ENCODE results near the gene PHF13. TPM values are rescaled to one million over a fixed set of nuclear protein-coding genes. Genes with fewer than 3 reads are reported as not detected.
"Not testable (repeated sequence)": the region's sequence is repeated elsewhere in the genome, so short reads cannot be mapped to it uniquely, and the experiment has no call there.

Gene PHF13
- total RNA-seq, 1 experiment from 2014 or later: 37.8 TPM

GRCh38 chr1:6597777-6598131 lies 15.8 kb upstream of the PHF13 start:
- intact Hi-C loops (cut with micrococcal nuclease; ENCODE audit: unreplicated experiment): no loop called here
- no peaks in the 10 kb centered on the region for H3K9me3 ChIP-seq (ENCODE audit: low read depth, low read length, poor library complexity, severe bottlenecking)
- H3K4me3 ChIP-seq (ENCODE audit: low read depth, low read length, poor library complexity, severe bottlenecking): no peak overlapping the region
- H3K36me3 ChIP-seq (ENCODE audit: insufficient read depth, low read length, poor library complexity, severe bottlenecking): peaks cover 56% of the 10 kb centered on the region
- no TSS peak for BruUV-seq (replicated peaks)
- ChIA-PET CTCF (no interaction called here), POLR2A (ENCODE audit: low non-redundant PET) (no interaction called here)
- no peaks in the 10 kb centered on the region for H3K27me3 ChIP-seq (replicated peaks; ENCODE audit: insufficient read depth, low read depth, low read length, poor library complexity)
- no peak for DNase-seq (ENCODE audit: low spot score)
- no peak overlapping the region for H3K27ac ChIP-seq (ENCODE audit: low read depth, low read length, poor library complexity, severe bottlenecking)
- H3K4me1 ChIP-seq (ENCODE audit: insufficient read depth, low read length, poor library complexity, severe bottlenecking): no peaks in the 10 kb centered on the region
- TF ChIP-seq EZH2 (IDR thresholded peaks at IDR 0.05; ENCODE audit: borderline replicate concordance, low read depth, low read length, poor library complexity, severe bottlenecking) (no peak), CTCF (conservative IDR thresholded peaks at IDR 0.05; ENCODE audit: low read depth, low read length) (no peak)

GRCh38 chr1:6599141-6599975 lies 14.2 kb upstream of the PHF13 start:
- no peaks in the 10 kb centered on the region for H3K9me3 ChIP-seq (ENCODE audit: low read depth, low read length, poor library complexity, severe bottlenecking)
- ChIA-PET CTCF (no interaction called here), POLR2A (ENCODE audit: low non-redundant PET) (no interaction called here)
- no TSS peak for BruUV-seq (replicated peaks)
- H3K27ac ChIP-seq (ENCODE audit: low read depth, low read length, poor library complexity, severe bottlenecking): no peak overlapping the region
- peaks cover 11% of the 10 kb centered on the region for H3K4me1 ChIP-seq (ENCODE audit: insufficient read depth, low read length, poor library complexity, severe bottlenecking)
- no peaks in the 10 kb centered on the region for H3K27me3 ChIP-seq (replicated peaks; ENCODE audit: insufficient read depth, low read depth, low read length, poor library complexity)
- no peak for DNase-seq (ENCODE audit: low spot score)
- intact Hi-C loops (cut with micrococcal nuclease; ENCODE audit: unreplicated experiment): no loop called here
- TF ChIP-seq CTCF (conservative IDR thresholded peaks at IDR 0.05; ENCODE audit: low read depth, low read length): no peak
- TF ChIP-seq EZH2 (IDR thresholded peaks at IDR 0.05; ENCODE audit: borderline replicate concordance, low read depth, low read length, poor library complexity, severe bottlenecking): no peak
- H3K4me3 ChIP-seq (ENCODE audit: low read depth, low read length, poor library complexity, severe bottlenecking): no peak overlapping the region
- H3K36me3 ChIP-seq (ENCODE audit: insufficient read depth, low read length, poor library complexity, severe bottlenecking): peaks cover 43% of the 10 kb centered on the region

- Histone ChIP-seq H3K4me3 (ENCODE audit: low read depth, low read length, poor library complexity, severe bottlenecking) (peak overlapping the region; percentile 89), H3K27ac (ENCODE audit: low read depth, low read length, poor library complexity, severe bottlenecking) (peak overlapping the region; percentile 75), H3K4me1 (ENCODE audit: insufficient read depth, low read length, poor library complexity, severe bottlenecking) (peaks cover 11% of the 10 kb centered on the region), H3K36me3 (ENCODE audit: insufficient read depth, low read length, poor library complexity, severe bottlenecking) (peaks cover 41% of the 10 kb centered on the region)
- DNase-seq (ENCODE audit: low spot score); CTCF ChIA-PET; intact Hi-C loops (cut with micrococcal nuclease; ENCODE audit: unreplicated experiment); H3K9me3 ChIP-seq (ENCODE audit: low read depth, low read length, poor library complexity, severe bottlenecking); BruUV-seq (replicated peaks); POLR2A ChIA-PET (ENCODE audit: low non-redundant PET); H3K27me3 ChIP-seq (replicated peaks; ENCODE audit: insufficient read depth, low read depth, low read length, poor library complexity): not testable (repeated sequence)
These were observed 13.5 kb upstream of the PHF13 start for GRCh38 chr1:6599991-6600390.

Data from A673 (cell line).